SHP77 treated with DMSO at 0.1 percent for 48 hours (cell line): ENCODE data around the gene NOMO2.
"Not testable (repeated sequence)": the region's sequence is repeated elsewhere in the genome, so short reads cannot be mapped to it uniquely, and the experiment has no call there.

Experiments used
- DNase-seq: peaks from one replicate; lab custom pipeline; 2025; lab: John Stamatoyannopoulos, UW

Gene NOMO2

GRCh38 chr16:18561727-18562314 lies at the start of gene NOMO2:
TSS of gene NOMO2 (minus strand) at chr16:18562097. CDS start at chr16:18562040, 57 bp downstream.
- not testable (repeated sequence) for DNase-seq

- not testable (repeated sequence) for DNase-seq
Observed at GRCh38 chr16:18610147-18610803, 48.4 kb upstream of the NOMO2 start.

GRCh38 chr16:18608271-18608670 lies 46.4 kb upstream of the NOMO2 start:
- not testable (repeated sequence) for DNase-seq

GRCh38 chr16:18603572-18604246 lies 41.8 kb upstream of the NOMO2 start:
- not testable (repeated sequence) for DNase-seq

GRCh38 chr16:18598582-18598981 lies 36.7 kb upstream of the NOMO2 start:
- not testable (repeated sequence) for DNase-seq

GRCh38 chr16:18597734-18598133 lies 35.8 kb upstream of the NOMO2 start:
- not testable (repeated sequence) for DNase-seq

- not testable (repeated sequence) for DNase-seq
Observed at GRCh38 chr16:18597319-18597718, 35.4 kb upstream of the NOMO2 start.

GRCh38 chr16:18595796-18596195 lies 33.9 kb upstream of the NOMO2 start:
- not testable (repeated sequence) for DNase-seq

- not testable (repeated sequence) for DNase-seq
Observed at GRCh38 chr16:18594880-18595279, 33.0 kb upstream of the NOMO2 start.

GRCh38 chr16:18593904-18594303 lies 32.0 kb upstream of the NOMO2 start:
- not testable (repeated sequence) for DNase-seq

- DNase-seq, result not testable (repeated sequence)
Observed at GRCh38 chr16:18592982-18593381, 31.1 kb upstream of the NOMO2 start.

GRCh38 chr16:18591908-18592307 lies 30.0 kb upstream of the NOMO2 start:
- not testable (repeated sequence) for DNase-seq

GRCh38 chr16:18591441-18591840 lies 29.5 kb upstream of the NOMO2 start:
- DNase-seq, result not testable (repeated sequence)

GRCh38 chr16:18589806-18590205 lies 27.9 kb upstream of the NOMO2 start:
- DNase-seq, result not testable (repeated sequence)

GRCh38 chr16:18586560-18587540 lies 25.0 kb upstream of the NOMO2 start:
- not testable (repeated sequence) for DNase-seq

- not testable (repeated sequence) for DNase-seq
Observed at GRCh38 chr16:18585789-18586188, 23.9 kb upstream of the NOMO2 start.

- DNase-seq, result no peak
Observed at GRCh38 chr16:18582902-18583301, 21.0 kb upstream of the NOMO2 start.

GRCh38 chr16:18580396-18580795 lies 18.5 kb upstream of the NOMO2 start:
- DNase-seq, result not testable (repeated sequence)

- DNase-seq, result not testable (repeated sequence)
Observed at GRCh38 chr16:18579261-18579660, 17.4 kb upstream of the NOMO2 start.

- not testable (repeated sequence) for DNase-seq
Observed at GRCh38 chr16:18577942-18578341, 16.0 kb upstream of the NOMO2 start.

- not testable (repeated sequence) for DNase-seq
Observed at GRCh38 chr16:18575945-18576344, 14.0 kb upstream of the NOMO2 start.
